Activated CD8-positive, alpha-beta memory T cell treated with anti-CD3 and anti-CD28 coated beads for 24 hours (primary cell): ENCODE results near the gene ZCCHC14.
"Not testable (repeated sequence)": the region's sequence is repeated elsewhere in the genome, so short reads cannot be mapped to it uniquely, and the experiment has no call there.

Experiments
- DNase-seq: peaks from one replicate; pipeline ENCODE4 v3.0.0-alpha.2; 2020

ZCCHC14 gene

DNA sequence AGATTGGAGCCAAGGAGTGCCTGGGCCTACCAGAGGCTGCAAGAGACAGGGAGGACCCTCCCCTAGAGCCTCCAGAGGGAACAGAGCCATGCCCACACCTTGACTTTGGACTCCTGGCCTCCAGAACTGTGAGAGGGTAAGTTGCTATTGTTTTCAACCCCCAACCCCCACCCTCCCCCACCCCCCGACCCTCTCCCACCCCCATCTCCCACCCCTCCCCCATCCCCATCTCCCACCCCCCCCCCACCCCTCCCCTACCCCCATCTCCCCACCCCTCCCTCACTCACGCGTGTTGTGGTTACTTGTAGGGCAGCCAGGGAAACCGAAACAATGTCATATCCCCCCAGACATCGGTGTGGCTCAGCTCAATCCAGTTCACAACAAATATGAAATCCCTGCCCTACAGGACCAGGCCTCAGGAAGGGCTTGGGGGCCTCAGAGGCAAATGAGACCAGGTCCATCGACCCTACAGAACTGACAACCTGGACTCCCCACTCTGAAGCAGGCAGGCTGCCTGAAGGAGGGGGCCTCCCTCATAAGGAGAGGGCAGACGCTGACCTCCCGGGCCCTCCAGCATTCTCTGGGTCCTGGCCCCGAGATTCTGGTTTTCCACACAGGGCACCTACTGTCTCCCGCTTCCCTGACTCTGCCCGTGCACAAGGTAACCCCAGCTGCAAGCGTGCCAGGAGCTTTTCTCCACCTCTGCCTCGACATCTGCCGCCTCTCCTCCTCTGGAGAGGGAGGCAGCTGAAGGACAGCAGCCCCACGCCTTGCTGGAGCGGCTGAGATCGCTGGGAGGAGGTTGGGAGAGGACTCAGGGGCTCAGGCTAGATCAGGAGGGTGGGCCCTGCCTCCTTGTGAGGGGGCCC lies 3.0 kb upstream of the ZCCHC14 start:
- DNase-seq = no peak

DNA sequence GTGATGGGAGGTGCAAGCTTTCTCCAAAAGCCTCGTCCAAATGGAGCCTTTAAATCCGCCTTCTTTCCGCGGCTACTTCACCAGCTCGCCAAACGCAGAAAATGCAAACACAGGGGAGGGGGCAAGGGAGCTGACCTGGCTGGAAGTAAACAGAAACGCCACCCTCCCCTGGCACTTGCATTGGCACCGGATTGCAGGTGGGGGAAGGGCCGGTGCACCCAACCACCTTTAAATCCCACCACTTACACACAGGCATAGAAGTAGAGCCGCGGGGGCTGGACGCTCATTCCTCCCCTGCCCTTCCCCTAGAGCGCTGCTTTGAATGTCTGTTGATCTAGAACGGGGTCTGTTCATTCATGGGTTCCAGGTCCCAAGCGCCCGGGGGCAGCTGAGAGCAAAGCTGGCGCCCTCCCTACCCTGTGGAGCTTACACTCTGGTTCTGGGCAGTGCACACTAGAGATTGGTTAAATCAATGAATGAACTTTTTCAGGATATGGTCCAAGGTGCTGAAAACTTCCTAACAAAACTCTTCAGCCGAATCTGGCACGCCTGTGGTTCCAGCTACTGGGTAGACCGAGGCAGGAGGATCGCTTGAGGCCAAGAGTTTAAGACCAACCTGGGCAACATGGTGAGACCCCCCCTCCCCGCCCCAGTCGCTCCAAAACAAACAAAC lies 920 bp upstream of the ZCCHC14 start:
- no peak for DNase-seq

DNA sequence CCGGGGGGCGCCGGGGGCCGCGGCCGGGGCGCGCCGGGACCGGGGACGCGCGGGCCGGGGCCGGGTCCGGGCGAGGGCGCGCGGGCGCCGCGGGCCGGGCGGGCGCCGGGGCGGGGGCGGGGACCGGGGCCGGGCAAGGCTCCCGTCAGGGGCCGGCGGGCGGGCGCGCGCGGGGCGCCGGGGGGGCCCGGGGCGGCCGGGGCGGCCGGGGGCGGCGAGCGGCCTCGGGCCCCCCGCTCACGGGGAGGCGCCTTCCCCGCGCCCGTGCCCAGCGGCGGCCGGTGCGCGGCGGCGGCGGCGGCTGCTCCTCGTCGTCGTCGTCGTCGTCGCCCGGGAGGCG lies 563 bp downstream of the ZCCHC14 start:
- no peak for DNase-seq

DNA sequence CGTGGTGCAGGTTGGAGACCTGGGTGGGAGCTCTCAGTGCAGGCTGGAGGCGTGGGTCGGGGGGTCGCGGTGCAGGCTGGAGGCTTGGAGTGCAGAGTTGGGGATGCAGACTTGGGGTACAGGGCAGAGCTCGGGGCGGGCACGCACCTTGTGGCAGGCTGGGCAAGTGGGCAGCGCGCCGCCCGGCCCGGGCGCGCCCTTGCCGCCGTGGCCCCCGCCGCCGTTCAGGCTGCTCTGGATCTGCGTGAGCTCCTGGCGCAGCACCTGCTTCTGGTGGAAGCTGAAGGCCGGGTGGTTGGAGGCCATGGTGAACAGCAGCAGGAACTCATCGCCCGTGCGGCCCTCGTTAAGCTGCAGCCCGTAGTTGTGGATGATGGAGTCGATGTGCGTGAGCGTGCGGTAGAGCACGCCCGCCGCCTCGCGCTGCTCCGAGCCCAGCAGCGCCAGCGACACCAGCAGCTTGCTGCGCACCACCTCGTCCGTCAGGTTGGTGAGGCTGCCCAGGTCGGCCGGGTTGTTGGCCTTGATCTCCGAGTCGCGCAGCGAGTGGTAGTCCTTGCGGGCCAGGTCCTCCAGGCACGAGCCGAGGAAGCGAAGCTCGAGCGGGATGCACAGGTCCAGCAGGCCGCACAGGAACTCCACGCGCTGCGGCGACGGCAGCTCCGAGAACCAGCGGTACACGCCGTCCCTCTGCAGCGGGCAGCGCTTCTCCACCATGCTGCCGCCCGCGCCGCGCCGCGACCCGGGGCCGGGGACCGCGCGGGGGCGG lies 1.1 kb downstream of the ZCCHC14 start:
- peak; percentile 73 for DNase-seq

DNA sequence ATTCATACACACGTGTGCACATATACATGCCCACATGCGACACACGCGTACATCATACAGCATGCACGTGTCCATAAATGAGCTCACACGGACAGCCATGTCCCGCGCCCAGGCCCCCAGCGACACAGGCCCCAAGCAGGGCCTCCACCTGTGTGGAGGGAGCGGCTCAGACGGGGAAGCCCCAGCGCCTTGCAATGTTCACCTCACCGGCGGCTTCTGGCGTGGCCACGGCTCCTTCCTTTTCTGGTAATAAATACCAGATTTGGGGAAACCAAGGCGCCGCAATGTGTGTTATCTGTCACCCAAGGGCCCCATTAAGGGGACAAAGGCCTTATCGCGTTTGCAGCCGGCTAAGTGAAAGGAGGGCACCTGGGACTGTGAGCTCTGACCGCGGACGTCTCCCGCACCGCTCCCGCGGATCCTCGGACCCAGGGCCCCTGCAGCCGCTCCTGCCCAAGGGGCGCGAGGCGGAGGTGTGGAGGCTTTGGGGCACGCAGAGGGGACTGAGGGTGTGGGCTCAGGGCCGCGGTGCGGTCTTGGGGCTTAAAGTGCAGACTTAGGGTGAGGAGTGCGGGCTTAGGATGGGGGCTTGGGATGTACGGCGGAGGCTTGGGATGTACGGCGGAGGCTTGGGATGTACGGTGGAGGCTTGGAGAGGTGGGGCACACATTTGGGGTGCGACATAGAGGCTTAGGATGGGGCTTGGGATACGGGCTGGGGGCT lies 1.9 kb downstream of the ZCCHC14 start:
- peak; percentile 82 for DNase-seq

DNA sequence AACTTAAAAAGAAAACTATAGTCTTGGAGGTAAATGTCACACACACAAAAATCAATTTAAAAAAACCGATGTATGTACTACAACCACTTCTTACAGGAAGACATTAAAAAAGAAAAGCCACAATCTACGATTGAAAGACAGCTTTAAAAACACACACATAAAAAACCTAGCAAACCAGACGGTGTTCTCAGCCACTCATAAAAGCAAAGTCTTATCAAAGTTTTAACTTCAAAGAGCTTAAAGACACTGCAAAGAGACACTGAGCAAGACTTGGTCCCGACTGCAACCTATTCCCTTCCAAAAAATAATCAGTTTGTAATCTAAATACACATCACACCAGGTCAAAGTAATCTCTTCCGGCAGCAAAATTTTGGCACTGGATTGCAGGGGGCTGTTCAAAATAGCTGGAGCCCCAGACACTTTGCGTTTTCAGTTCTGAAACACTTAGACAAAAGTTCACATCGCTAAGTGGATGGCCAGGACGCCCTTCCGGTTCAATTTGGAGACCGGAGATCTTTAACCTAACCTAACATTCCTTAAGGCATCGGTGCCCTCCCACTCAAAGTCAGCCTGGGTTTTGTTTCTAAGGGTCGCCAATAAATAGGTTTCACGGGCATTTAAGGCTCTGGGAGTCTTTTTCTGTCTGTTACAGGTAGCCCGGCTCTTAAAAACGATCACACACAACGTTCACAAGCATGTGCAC lies 2.6 kb downstream of the ZCCHC14 start:
- DNase-seq = no peak

DNA sequence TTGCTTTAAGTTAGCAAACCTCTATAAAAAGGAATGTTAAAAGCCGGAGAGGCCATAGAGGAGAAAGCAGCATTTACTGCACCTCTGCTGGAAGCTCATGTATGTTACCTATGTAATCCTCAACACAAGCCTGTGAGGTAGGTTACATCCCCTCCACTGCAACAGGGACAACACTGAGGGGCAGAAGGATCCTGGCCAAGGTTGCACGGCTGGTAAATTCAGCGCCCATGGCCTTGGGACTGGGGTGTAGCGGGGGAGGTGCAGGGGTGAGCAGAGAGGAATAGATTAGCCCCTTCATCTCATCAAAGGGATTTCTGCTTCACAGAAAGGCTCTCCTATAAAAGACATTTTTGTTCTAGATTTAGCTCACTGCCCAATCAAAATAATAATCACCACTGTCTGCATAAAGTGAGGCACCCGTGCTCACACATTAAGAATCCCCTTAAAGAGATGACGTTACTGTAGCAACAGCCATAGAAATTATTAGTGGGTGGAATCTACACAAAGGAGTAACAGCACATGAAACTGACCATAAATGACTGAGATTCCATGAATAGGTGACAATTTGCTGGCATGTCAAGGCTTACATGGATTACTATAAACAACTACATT lies 3.3 kb downstream of the ZCCHC14 start:
- no peak for DNase-seq

DNA sequence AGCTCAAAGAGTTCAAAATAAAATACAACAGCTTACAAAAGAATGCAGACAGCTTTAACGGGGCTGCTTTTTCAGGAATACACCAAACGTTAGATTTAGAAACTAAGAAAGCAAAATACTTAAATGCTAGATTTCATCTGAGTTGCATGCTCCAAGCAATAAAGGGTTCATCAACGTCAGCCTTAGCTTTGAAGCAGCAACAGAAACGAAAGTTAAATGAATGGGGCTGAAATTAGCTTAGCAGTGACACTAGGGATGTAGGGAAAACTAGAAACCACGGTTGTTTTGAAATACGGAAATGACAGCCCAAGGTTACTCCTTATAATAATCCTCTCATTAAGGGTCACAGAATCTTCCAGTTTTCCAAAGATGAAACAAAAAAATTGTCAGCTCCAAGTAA lies 3.9 kb downstream of the ZCCHC14 start:
- not testable (repeated sequence) for DNase-seq

DNA sequence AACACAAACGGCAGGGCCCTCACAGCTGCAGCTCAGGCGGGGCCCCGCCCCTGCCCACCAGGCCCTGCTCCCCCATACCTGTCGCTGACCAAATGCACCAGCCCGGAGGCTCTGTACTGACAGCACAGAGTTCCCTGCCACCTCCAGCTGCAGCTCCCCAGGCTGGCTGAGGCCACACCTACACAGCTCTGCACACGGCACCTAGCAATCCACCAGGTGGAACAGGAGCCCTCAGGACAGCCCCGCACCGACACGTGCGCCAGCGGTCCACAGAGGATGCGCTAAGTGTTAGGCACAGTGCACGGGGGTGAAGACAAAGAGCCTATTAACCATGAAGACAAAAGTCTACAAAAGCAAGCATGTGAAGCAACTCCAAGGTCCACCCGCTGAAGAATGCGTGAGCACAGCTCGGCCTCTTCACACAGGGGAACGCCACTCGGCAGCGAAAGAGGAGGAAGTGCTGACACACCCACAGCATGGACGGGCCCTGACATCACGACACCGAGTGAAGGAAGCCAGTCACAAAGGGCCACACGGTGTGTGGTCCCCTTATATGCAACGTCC lies 5.4 kb downstream of the ZCCHC14 start:
- no peak for DNase-seq

DNA sequence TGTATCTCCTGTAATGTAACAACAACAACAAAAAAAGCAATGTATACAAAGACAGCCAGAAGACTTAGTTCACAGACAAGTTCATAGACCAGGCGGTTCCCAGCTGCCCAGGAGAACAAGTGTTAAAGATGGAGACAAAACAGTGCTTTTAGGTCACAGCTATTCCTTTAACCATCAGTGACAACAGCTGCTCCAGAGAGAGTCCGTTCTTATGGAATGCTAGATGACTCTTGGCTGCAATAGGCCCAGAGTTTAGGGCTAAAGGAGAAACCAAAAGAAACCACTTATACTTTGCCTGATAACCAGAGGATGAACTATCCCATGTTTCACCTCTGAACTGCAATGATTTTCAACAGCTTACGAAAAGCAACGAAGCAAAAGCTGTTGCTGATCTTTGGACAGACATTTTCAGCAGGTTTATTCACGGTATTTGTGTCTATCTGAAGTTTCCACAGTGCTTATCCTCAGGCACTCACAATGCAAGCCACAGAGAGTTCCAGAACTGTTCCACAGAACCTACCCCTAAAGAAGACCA lies 6.0 kb downstream of the ZCCHC14 start:
- DNase-seq = no peak

DNA sequence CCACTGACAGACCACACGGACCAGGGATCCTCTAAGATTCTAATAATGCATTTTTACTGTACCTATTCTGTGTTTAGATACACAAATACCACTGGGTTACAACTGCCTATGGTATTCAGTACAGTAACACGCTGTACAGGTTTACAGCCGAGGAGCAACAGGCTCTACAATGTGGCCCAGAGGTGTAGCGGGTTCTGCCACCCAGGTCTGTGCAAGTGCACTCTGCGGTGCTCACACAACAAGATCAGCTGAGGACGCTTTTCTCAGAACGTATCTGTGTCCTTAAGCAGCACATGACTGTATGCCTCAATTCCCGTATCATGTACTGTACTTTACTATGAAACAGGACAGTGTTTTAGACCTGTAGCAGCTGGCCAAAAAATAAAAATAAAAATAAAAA lies 6.5 kb downstream of the ZCCHC14 start:
- no peak for DNase-seq

DNA sequence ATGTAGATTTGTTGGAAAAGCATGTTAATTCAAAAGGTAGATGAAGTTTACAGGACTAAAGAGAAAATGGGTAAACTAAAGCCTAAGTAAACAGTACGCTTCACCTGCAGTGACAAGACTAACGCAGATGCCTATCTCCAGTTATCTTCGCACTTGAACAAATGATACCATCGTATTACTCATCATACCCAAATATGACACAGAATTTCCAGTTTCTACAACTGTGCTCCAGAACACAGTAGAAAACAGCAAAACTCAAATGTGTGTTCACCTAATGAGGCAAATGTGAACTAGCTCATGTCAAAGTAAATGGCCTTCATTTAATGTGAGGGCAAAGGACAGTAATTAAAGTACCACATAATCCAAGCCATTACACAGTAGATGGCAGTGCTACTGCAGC lies 7.0 kb downstream of the ZCCHC14 start:
- DNase-seq = not testable (repeated sequence)

DNA sequence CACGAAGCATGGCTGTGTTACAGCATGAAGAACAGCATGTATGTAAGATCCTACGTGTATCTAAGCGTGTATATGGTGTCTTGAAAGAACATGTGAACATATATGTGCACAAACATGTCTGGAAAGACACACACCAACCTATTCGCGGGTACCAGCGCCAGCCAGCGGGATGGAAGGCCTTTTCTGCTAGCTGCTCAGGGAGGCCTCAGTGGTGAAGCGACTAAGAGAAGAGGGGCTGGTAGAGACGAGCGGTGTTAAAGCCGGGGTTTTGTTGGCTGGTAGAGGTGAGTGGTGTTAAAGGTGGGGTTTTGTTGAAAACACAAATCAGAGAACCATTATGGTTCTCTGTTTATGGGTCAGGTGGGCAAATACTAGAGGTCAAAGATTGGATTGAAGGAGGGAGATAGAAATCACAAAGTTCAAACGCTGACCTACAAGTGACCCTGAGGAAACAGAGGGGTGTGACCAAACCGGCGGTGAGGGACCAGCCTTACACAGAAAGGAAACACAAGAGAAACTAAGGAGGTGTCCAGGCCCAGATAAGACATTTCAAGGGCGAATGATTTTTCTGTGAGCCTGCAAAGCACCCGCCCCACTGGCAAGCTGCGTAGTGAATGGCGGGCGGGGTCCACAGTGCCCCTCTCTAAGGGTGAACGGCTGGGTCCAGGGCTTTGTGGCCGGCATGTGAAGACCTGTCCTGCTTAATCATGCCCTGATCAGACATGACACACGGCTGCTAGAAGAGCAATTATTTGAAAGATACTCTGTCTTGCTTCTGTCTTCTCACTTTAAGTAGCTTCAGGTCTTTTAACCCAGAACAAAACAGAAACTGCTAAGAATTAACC lies 8.1 kb downstream of the ZCCHC14 start:
- DNase-seq = no peak

DNA sequence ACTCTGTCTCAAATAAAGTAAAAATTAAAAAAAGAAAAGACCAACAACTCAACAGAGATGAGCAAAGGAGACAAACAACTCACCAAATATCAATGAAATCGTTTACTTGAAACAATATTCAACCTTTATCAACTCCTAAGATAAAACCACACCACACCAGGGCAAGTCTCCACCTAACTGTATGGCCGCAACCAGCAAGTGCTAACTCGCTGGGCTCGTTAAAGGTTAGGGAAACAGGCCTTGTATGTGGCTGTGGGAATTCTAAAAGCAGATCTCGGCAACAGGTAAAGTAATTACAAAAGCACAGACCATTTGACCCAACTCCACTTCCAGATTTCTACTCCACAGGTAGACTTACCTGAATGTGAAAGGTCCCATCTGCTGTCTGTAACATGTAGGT lies 9.3 kb downstream of the ZCCHC14 start:
- no peak for DNase-seq

DNA sequence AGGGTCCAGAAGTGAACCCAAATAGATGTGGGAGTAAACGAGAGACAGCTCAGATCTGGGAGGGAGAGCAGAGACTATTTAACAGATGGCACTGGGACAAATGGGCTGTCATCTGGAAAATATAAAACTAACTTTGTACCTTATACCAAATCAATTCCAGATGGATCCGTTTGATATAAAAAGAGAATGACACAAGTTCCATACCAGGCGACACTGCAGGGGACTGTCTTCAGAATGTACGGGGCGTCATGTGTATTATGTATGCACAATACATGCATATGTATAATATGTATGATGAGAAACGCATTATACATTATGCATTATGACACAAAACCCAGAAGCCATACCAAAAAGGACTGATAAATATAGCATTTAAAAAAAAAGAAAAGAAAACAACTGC lies 10.2 kb downstream of the ZCCHC14 start:
- DNase-seq = not testable (repeated sequence)

DNA sequence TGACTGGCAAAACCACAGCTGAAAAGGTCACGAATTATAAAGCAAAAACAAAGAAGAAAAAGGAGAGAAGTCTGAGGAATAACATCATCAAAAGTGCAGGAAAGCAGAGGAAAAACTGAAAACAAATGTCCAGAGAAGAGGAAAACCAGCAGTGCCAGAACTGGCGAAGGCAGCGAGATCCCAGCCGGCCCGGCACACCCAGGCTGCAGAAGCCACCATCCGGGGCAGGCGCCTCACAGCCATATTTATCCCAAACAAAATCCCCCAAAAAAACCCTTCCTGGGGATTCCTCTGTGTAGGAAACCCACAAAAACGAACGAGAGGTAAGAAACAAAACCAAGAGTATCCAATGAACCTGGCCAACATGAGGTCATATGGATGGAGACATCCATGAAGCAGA lies 10.6 kb downstream of the ZCCHC14 start:
- no peak for DNase-seq

DNA sequence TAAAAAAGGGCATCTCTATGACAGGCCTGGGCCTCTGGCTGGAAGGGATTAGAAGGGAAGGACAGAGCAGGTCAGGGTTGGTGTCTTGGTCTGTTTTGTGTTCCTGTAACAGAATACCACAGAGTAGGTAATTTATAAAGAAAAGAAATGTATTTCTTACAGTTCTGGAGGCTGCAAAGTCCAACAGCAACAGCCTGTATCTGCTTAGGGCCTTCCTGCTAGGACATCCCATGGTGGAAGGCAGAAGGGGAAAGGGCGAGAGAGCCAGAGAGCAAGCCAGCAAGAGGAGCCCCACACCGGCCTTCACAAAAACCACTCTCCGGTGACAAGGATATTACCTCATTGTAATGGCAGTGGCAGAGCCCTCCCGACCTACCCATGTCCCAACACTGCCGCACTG lies 11.1 kb downstream of the ZCCHC14 start:
- not testable (repeated sequence) for DNase-seq

DNA sequence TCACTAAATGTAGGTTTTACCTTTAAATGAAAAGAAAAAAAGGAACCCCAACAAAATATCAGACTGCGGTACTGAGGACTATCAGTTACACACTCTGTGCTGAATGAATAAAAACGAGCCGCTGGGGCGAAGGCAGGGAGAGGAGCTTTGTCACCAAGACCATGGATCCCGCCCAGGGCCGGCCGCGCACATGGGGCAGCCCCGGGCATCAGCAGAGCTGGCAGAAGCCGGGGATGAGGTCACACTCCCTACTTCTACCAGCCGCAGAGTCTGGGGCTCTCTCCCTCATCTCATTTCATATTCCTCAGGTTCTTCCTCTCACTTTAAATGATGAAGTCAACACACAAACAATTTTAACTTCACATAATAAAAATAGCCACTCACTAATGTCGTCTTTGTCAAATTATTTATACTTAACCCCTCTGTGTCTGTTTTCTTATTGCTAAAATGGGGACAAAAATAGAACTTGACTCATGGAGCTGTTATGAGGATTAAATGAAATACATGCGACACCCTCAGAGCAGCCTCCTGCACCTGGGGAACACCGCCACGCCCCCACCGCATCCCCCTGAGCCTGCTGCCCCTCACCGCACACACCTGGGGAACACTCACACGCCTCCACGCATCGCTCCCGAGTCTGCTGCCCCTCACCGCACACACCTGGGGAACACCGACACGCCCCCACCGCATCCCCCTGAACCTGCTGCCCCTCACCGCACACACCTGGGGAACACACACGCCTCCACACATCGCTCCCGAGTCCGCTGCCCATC lies 15.4 kb downstream of the ZCCHC14 start:
- not testable (repeated sequence) for DNase-seq

DNA sequence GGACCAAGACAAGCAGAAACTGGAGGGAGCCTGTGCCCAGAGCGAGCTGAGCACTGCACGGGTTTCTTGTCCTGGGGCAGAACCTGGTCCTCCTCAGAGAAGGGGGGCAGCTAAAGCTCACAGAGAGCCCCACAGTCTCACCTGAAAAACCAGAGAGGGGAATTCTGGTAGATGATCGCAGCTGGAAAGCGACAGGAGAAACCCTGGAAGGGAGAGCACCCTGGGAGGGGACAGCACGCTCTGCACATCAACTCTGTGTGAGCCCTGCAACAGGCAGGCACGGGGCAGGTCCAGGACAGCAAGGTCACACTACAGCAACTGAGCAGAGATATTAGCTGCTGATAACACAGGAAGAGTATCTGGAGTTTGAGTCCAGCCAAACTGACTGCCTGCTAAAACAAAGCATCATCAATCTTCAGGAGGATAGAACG lies 18.2 kb downstream of the ZCCHC14 start:
- DNase-seq = no peak

DNA sequence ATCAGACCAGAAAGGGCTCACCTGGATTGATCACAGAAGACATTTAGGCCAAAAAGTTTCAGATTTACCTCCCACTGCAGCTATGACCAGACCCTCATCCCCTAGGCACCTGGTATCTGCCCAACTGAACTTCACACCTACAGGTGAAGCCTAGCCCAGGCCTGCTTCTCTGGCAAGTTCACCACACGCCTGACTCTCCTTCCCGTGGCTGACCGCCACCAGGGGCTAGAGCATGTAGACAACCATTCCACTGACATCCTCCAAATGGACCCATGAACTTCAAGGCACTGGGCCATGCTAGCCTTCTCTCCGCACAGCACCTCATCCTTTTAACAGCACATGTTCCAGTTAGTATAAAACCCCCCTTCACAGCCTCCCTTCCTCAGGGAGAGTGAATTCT lies 18.8 kb downstream of the ZCCHC14 start:
- no peak for DNase-seq
